ENCODE data around the gene BRINP1. TPM values are rescaled to one million over a fixed set of nuclear protein-coding genes. Genes with fewer than 3 reads are reported as not detected.

Gene BRINP1
- polyA plus RNA-seq, 3 donors: not detected

DNA sequence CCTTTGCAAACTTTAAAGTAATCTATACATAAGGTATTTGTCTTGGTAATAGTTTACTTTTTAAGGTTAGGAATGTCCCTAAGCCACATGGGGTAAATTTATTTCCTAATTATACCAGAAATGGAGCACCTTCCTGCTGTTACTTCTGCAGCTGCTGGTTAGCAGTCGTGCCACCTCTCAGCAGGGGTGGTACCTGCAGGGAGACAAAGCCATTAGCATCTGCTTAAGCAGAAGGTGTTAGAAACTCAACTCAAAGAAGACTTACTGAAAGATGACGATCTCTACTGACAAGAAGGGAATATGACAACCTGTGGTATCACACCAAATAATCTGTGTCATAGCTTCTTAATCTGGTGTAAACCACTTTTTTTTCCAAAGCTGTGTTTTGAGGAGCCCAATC, 173.7 kb downstream of the BRINP1 start:
- intact Hi-C loops (cut with micrococcal nuclease): no loop called here
- no peak overlapping the region for H3K4me3 Mint-ChIP-seq
- H3K27ac Mint-ChIP-seq: no peak overlapping the region
- TF ChIP-seq, protein P1, sequence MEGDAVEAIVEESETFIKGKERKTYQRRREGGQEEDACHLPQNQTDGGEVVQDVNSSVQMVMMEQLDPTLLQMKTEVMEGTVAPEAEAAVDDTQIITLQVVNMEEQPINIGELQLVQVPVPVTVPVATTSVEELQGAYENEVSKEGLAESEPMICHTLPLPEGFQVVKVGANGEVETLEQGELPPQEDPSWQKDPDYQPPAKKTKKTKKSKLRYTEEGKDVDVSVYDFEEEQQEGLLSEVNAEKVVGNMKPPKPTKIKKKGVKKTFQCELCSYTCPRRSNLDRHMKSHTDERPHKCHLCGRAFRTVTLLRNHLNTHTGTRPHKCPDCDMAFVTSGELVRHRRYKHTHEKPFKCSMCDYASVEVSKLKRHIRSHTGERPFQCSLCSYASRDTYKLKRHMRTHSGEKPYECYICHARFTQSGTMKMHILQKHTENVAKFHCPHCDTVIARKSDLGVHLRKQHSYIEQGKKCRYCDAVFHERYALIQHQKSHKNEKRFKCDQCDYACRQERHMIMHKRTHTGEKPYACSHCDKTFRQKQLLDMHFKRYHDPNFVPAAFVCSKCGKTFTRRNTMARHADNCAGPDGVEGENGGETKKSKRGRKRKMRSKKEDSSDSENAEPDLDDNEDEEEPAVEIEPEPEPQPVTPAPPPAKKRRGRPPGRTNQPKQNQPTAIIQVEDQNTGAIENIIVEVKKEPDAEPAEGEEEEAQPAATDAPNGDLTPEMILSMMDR (IDR thresholded peaks at IDR 0.05): no peak
- Histone ChIP-seq H3K4me2 (replicated peaks; ENCODE audit: extremely low read depth, low read length, poor library complexity, severe bottlenecking) (no peak overlapping the region), H3K36me3 (replicated peaks in 1 of 2; ENCODE audit: control insufficient read depth in 1 of 2, insufficient read depth in 2 of 2, low read length in 2 of 2) (no peaks in the 10 kb centered on the region), H3K79me2 (ENCODE audit: insufficient read depth, low read length) (no peaks in the 10 kb centered on the region), H3K27me3 (ENCODE audit: control insufficient read depth in 2 of 2, insufficient read depth in 2 of 2, low read length in 2 of 2) (no peaks in the 10 kb centered on the region), H3K27ac (ENCODE audit: low read depth in 1 of 2, low read length in 2 of 2) (no peak overlapping the region), H3K4me3 (replicated peaks in 1 of 3; ENCODE audit: low read depth in 2 of 3, low read length in 3 of 3) (no peak overlapping the region), H3K9ac (ENCODE audit: insufficient read depth, low read length, poor library complexity, severe bottlenecking) (no peak overlapping the region), H2AFZ (ENCODE audit: insufficient read depth, low read depth, low read length, poor library complexity, severe bottlenecking) (no peak overlapping the region), H3K9me3 (replicated peaks in 1 of 2; ENCODE audit: control insufficient read depth in 1 of 2, insufficient read depth in 1 of 2, low read length in 2 of 2) (no peaks in the 10 kb centered on the region), H3K4me1 (ENCODE audit: control insufficient read depth in 1 of 2, insufficient read depth in 2 of 2, low read length in 2 of 2) (no peaks in the 10 kb centered on the region), H4K20me1 (ENCODE audit: insufficient read depth, low read length) (no peaks in the 10 kb centered on the region)
- peaks cover 0 to 1% (median 0%) of the 10 kb centered on the region in 3 donors for H3K27me3 Mint-ChIP-seq (ENCODE audit: low read depth in 3 of 3)
- peaks cover 0 to 3% (median 0%) of the 10 kb centered on the region in 7 donors for H3K9me3 Mint-ChIP-seq
- WGBS (ENCODE audit: insufficient coverage): 29% methylated on average over 1 of the region's 2 CpGs
- H3K36me3 Mint-ChIP-seq: no peaks in the 10 kb centered on the region
- no peak for DNase-seq
- H3K4me1 Mint-ChIP-seq: no peaks in the 10 kb centered on the region

DNA sequence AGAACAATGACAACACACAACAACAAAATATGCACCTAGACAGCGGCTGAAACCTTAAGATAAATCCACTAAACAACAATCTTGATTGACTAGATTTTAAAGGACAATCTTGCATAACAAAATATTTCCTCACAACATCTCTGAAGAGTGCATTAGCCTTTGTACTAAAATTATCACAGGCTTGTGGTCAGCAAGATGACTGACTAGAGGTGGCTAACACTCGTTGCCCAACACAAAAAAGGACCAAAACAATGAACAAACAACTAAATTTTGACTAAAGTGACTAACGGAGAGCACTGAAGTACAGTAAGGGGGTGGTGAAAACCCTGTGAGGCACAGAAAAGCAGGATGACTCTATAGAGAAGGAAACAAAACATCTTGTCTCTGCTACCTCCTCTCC, 183.9 kb downstream of the BRINP1 start:
- Mint-ChIP-seq H3K27me3 (ENCODE audit: low read depth in 3 of 3) (no peaks in the 10 kb centered on the region), H3K27ac (no peak overlapping the region)
- intact Hi-C loops (cut with micrococcal nuclease): no loop called here

More for the DNA sequence above, 183.9 kb downstream of the BRINP1 start:
- Histone ChIP-seq H3K4me2 (replicated peaks; ENCODE audit: extremely low read depth, low read length, poor library complexity, severe bottlenecking) (no peak overlapping the region), H3K9ac (ENCODE audit: insufficient read depth, low read length, poor library complexity, severe bottlenecking) (no peak overlapping the region), H3K79me2 (ENCODE audit: insufficient read depth, low read length) (no peaks in the 10 kb centered on the region), H3K9me3 (replicated peaks in 1 of 2; ENCODE audit: control insufficient read depth in 1 of 2, insufficient read depth in 1 of 2, low read length in 2 of 2) (peaks cover 15 to 16% of the 10 kb centered on the region in 2 donors), H3K4me1 (ENCODE audit: control insufficient read depth in 1 of 2, insufficient read depth in 2 of 2, low read length in 2 of 2) (no peaks in the 10 kb centered on the region), H3K4me3 (replicated peaks in 1 of 3; ENCODE audit: low read depth in 2 of 3, low read length in 3 of 3) (no peak overlapping the region), H3K36me3 (replicated peaks in 1 of 2; ENCODE audit: control insufficient read depth in 1 of 2, insufficient read depth in 2 of 2, low read length in 2 of 2) (no peaks in the 10 kb centered on the region), H3K27me3 (ENCODE audit: control insufficient read depth in 2 of 2, insufficient read depth in 2 of 2, low read length in 2 of 2) (no peaks in the 10 kb centered on the region), H4K20me1 (ENCODE audit: insufficient read depth, low read length) (no peaks in the 10 kb centered on the region), H3K27ac (ENCODE audit: low read depth in 1 of 2, low read length in 2 of 2) (no peak overlapping the region), H2AFZ (ENCODE audit: insufficient read depth, low read depth, low read length, poor library complexity, severe bottlenecking) (no peak overlapping the region)
- Mint-ChIP-seq H3K4me3 (no peak overlapping the region), H3K36me3 (no peaks in the 10 kb centered on the region), H3K9me3 (peaks cover 0 to 19% (median 10%) of the 10 kb centered on the region in 7 donors), H3K4me1 (no peaks in the 10 kb centered on the region)
- WGBS (ENCODE audit: insufficient coverage): 100% methylated on average over 1 of the region's 3 CpGs
- TF ChIP-seq, protein P1 (IDR thresholded peaks at IDR 0.05): no peak
- DNase-seq: no peak

Data from CD14-positive monocyte (primary cell).